ENCODE data around the gene NOG. TPM values are rescaled to one million over a fixed set of nuclear protein-coding genes. Genes with fewer than 3 reads are reported as not detected.

Gene NOG
- total RNA-seq, 4 donors from 2014 or later = 0.81 to 1.4 (median 1.1) TPM; not detected in 1

GRCh38 chr17:56616239-56616638, 22.7 kb downstream of the NOG start:
- H3K36me3 ChIP-seq = no peaks in the 10 kb centered on the region
- no peak for TF ChIP-seq POLR2A (IDR thresholded peaks at IDR 0.05)
- no peak overlapping the region for H3K4me3 ChIP-seq (replicated peaks in 1 of 3)
- H3K27ac ChIP-seq = no peak overlapping the region
- peaks cover 7 to 26% of the 10 kb centered on the region in 2 donors for H3K4me1 ChIP-seq
- no peak for DNase-seq
- no peaks in the 10 kb centered on the region for H3K9me3 ChIP-seq
- no peaks in the 10 kb centered on the region for H3K27me3 ChIP-seq
- intact Hi-C loops (cut with DNase I) = no loop called here
- 38 to 48% methylated on average over 2 of the region's 2 CpGs for WGBS, 2 donors

DNA sequence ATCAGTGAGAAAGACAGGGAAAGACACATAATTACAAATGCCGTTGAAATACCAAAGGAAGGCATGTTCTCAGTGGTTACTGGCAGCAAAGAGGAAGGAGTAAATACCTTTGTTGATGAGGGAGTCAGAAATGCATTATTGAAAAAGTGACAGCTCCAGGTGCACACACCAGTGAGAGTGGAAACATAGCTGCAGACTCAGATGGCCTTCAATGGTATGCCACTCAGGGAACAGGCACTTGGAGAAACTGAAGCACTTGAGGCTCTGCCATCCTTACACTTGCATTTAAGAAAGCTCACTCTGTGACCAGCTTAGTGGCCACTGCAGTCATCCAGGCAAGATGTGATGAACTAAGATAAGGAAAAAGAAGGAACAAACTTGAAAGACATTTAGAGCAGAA, 29.9 kb downstream of the NOG start:
- 50 to 55% methylated on average over 1 of the region's 1 CpG for WGBS, 2 donors
- H3K4me1 ChIP-seq = no peaks in the 10 kb centered on the region
- no peaks in the 10 kb centered on the region for H3K9me3 ChIP-seq
- no peak overlapping the region for H3K27ac ChIP-seq
- no peak overlapping the region for H3K4me3 ChIP-seq (replicated peaks in 1 of 3)
- no peak for DNase-seq
- TF ChIP-seq POLR2A (IDR thresholded peaks at IDR 0.05) (no peak), CTCF (IDR thresholded peaks at IDR 0.05) (no peak)
- intact Hi-C loops (cut with DNase I) = no loop called here
- no peaks in the 10 kb centered on the region for H3K36me3 ChIP-seq
- no peaks in the 10 kb centered on the region for H3K27me3 ChIP-seq

GRCh38 chr17:56624309-56624708, 30.8 kb downstream of the NOG start:
- intact Hi-C loops (cut with DNase I) = no loop called here
- H3K4me3 ChIP-seq (replicated peaks in 1 of 3) = no peak overlapping the region
- H3K27ac ChIP-seq = no peak overlapping the region
- DNase-seq = no peak
- TF ChIP-seq POLR2A (IDR thresholded peaks at IDR 0.05) = no peak
- no peak for TF ChIP-seq CTCF (IDR thresholded peaks at IDR 0.05)
- 74 to 84% methylated on average over 2 of the region's 2 CpGs for WGBS, 2 donors
- H3K27me3 ChIP-seq = no peaks in the 10 kb centered on the region
- H3K9me3 ChIP-seq = no peaks in the 10 kb centered on the region
- no peaks in the 10 kb centered on the region for H3K4me1 ChIP-seq
- H3K36me3 ChIP-seq = no peaks in the 10 kb centered on the region

DNA sequence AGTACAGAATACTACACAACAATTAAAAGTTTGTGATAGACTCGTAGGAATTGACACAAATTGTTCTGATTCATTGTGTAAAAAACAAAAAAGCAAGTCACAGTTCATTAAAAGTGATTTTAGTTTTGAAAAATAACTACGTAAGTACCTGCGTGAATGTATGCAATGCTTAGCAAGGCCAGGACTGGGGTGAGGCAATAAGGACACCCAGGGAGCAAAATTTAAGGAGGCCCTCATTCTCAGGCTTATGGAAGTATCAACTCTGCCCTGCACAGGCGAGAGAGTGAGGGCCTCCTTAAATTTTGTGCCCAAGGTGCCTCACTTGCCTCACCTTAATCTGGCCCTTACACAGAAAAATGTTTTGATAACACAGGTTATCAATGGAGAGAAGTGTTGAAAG, 31.4 kb downstream of the NOG start:
- WGBS, 2 donors = 88 to 91% methylated on average over 4 of the region's 4 CpGs
- no peaks in the 10 kb centered on the region for H3K27me3 ChIP-seq

GRCh38 chr17:56629531-56630075, 36.1 kb downstream of the NOG start:
- Histone ChIP-seq H3K27ac (no peak overlapping the region), H3K36me3 (no peaks in the 10 kb centered on the region), H3K4me1 (no peaks in the 10 kb centered on the region), H3K27me3 (no peaks in the 10 kb centered on the region), H3K4me3 (replicated peaks in 1 of 3) (no peak overlapping the region), H3K9me3 (no peaks in the 10 kb centered on the region)
- 27 to 31% methylated on average over 7 of the region's 7 CpGs for WGBS, 2 donors
- TF ChIP-seq POLR2A (IDR thresholded peaks at IDR 0.05) (no peak), CTCF (IDR thresholded peaks at IDR 0.05) (no peak)
- intact Hi-C loops (cut with DNase I) = no loop called here
- DNase-seq = no peak

More for the DNA sequence above, 31.4 kb downstream of the NOG start:
- no peaks in the 10 kb centered on the region for H3K4me1 ChIP-seq
- H3K36me3 ChIP-seq = no peaks in the 10 kb centered on the region
- no peak for DNase-seq
- H3K27ac ChIP-seq = no peak overlapping the region
- TF ChIP-seq CTCF (IDR thresholded peaks at IDR 0.05) = no peak
- TF ChIP-seq POLR2A (IDR thresholded peaks at IDR 0.05) = no peak
- intact Hi-C loops (cut with DNase I) = no loop called here
- no peak overlapping the region for H3K4me3 ChIP-seq (replicated peaks in 1 of 3)
- H3K9me3 ChIP-seq = no peaks in the 10 kb centered on the region

- Histone ChIP-seq H3K27ac (no peak overlapping the region), H3K4me1 (no peaks in the 10 kb centered on the region), H3K36me3 (no peaks in the 10 kb centered on the region), H3K4me3 (replicated peaks in 1 of 3) (no peak overlapping the region), H3K27me3 (no peaks in the 10 kb centered on the region), H3K9me3 (no peaks in the 10 kb centered on the region)
- 85 to 89% methylated on average over 4 of the region's 4 CpGs for WGBS, 2 donors
- intact Hi-C loops (cut with DNase I) = no loop called here
- DNase-seq = no peak
- no peak for TF ChIP-seq CTCF (IDR thresholded peaks at IDR 0.05)
- no peak for TF ChIP-seq POLR2A (IDR thresholded peaks at IDR 0.05)
These were observed 36.7 kb downstream of the NOG start for GRCh38 chr17:56630202-56630601.
